Esophagus muscularis mucosa (tissue), 4 donors: ENCODE results near the gene CREB3L2. TPM values are rescaled to one million over a fixed set of nuclear protein-coding genes. Genes with fewer than 3 reads are reported as not detected.

ENCODE experiments used
- DNase-seq: peaks from one replicate; pipeline ENCODE4 v3.0.0-alpha.2; 2017; ENCODE audit errors: extremely low spot score
- H3K27ac ChIP-seq, 4 donors: fragments of 200-600 bp; sonication (generic); replicated peaks in 1 of 4; 1 replicate in 3 of 4; 2 replicates in 1 of 4; pipeline ENCODE4 v1.5.1; 2016 to 2019; ENCODE audit warnings: mild to moderate bottlenecking in 1 of 4
- H3K27me3 ChIP-seq, 4 donors: fragments of 200-600 bp; sonication (generic); one replicate each; pipeline versions ENCODE4 v1.5.1 to v1.6.0; 2016 to 2019
- H3K36me3 ChIP-seq, 4 donors: fragments of 200-600 bp; sonication (generic); one replicate each; pipeline ENCODE4 v1.5.1; 2016 to 2019
- H3K4me1 ChIP-seq, 4 donors: fragments of 200-600 bp; sonication (generic); one replicate each; pipeline ENCODE4 v1.5.1; 2016 to 2019
- H3K4me3 ChIP-seq, 4 donors: fragments of 200-600 bp; sonication (generic); 1 replicate in 2 of 4; 2 replicates in 2 of 4; pipeline ENCODE4 v1.5.1; 2016 to 2019; ENCODE audit warnings: mild to moderate bottlenecking in 4 of 4, moderate library complexity in 1 of 4
- H3K9me3 ChIP-seq, 4 donors: fragments of 200-600 bp; sonication (generic); 1 replicate in 3 of 4; 2 replicates in 1 of 4; pipeline ENCODE4 v1.5.1; 2016 to 2019
- CTCF ChIP-seq, 3 experiments: fragments of 200-600 bp in 2 of 3; fragments of 450-650 bp in 1 of 3; sonication (generic) in 2 of 3; IDR thresholded peaks; one replicate each; pipeline ENCODE4 v1.5.1; 2017 to 2019; ENCODE audit warnings: antibody characterized with exemption in 3 of 3, mild to moderate bottlenecking in 2 of 3, moderate library complexity in 1 of 3
- EP300 ChIP-seq: sonication (generic); formaldehyde crosslinking; IDR thresholded peaks from one replicate; pipeline ENCODE4 v1.6.1; 2017; ENCODE audit warnings: antibody characterized with exemption
- POLR2A ChIP-seq: fragments of 450-650 bp; IDR thresholded peaks from one replicate; pipeline ENCODE4 v1.6.1; 2017; ENCODE audit warnings: antibody characterized with exemption, moderate library complexity, mild to moderate bottlenecking, low read depth
- POLR2AphosphoS5 ChIP-seq, 2 donors: sonication (generic); formaldehyde crosslinking; IDR thresholded peaks; one replicate each; pipeline ENCODE4 v1.6.1; 2017; ENCODE audit warnings: antibody characterized with exemption in 2 of 2
- WGBS: methylation state at CpG from one replicate; pipeline ENCODE4 v1.1.5; 2018; 5-methylcytosine and 5-hydroxymethylcytosine counted together
- intact Hi-C: fragments of 100-400 bp; cut with DNase I; formaldehyde crosslinking; loops from one replicate; pipeline ENCODE4 v1.15.1; 2023
- total RNA-seq, 4 donors: library from RNA; depleted of rRNA; stranded (reverse); fragments of >200 nt; gene quantifications; one replicate each; pipeline versions ENCODE4 v1.1.0 to v1.2.1, GENCODE V29; 2016

CREB3L2 gene
- total RNA-seq, 4 donors from 2014 or later = 29.2 to 43.4 (median 37.1) TPM

- no peaks in the 10 kb centered on the region for H3K36me3 ChIP-seq
- no peak for DNase-seq
- no peak overlapping the region for H3K4me3 ChIP-seq
- intact Hi-C loops = no loop called here
- H3K9me3 ChIP-seq = no peaks in the 10 kb centered on the region
- H3K27ac ChIP-seq = no peak overlapping the region
- TF ChIP-seq POLR2AphosphoS5 (IDR thresholded peaks at IDR 0.05) (no peak), POLR2A (no peak)
- H3K27me3 ChIP-seq = peaks cover 0 to 6% (median under 1%) of the 10 kb centered on the region in 4 donors
- H3K4me1 ChIP-seq = peaks cover 4 to 6% (median 6%) of the 10 kb centered on the region in 4 donors
Observed at GRCh38 chr7:137852108-137852507, 149.8 kb downstream of the CREB3L2 start.

- intact Hi-C loops = no loop called here
Observed at GRCh38 chr7:137850972-137851945, 150.6 kb downstream of the CREB3L2 start.

GRCh38 chr7:137850571-137850970 is 151.3 kb downstream of the CREB3L2 start:
- no peak for DNase-seq
- H3K4me3 ChIP-seq = no peak overlapping the region
- TF ChIP-seq CTCF (IDR thresholded peaks at IDR 0.05) (no peak), POLR2A (no peak), EP300 (no peak), POLR2AphosphoS5 (IDR thresholded peaks at IDR 0.05) (no peak)
- no peaks in the 10 kb centered on the region for H3K36me3 ChIP-seq
- intact Hi-C loops = no loop called here
- no peak overlapping the region for H3K27ac ChIP-seq
- H3K9me3 ChIP-seq = no peaks in the 10 kb centered on the region
- H3K4me1 ChIP-seq = peaks cover 8 to 17% (median 16%) of the 10 kb centered on the region in 4 donors
- peaks cover 0 to 19% (median 3%) of the 10 kb centered on the region in 4 donors for H3K27me3 ChIP-seq
- WGBS = 93% methylated on average over 2 of the region's 2 CpGs

More at GRCh38 chr7:137850972-137851945, 150.6 kb downstream of the CREB3L2 start:
- H3K36me3 ChIP-seq = no peaks in the 10 kb centered on the region
- WGBS = 90% methylated on average over 6 of the region's 6 CpGs
- peaks cover 0 to 13% (median 3%) of the 10 kb centered on the region in 4 donors for H3K27me3 ChIP-seq
- DNase-seq = no peak
- no peak overlapping the region for H3K27ac ChIP-seq
- peaks cover 8 to 13% (median 12%) of the 10 kb centered on the region in 4 donors for H3K4me1 ChIP-seq
- H3K4me3 ChIP-seq = no peak overlapping the region
- TF ChIP-seq POLR2A (no peak), EP300 (no peak), POLR2AphosphoS5 (IDR thresholded peaks at IDR 0.05) (no peak), CTCF (IDR thresholded peaks at IDR 0.05) (no peak)
- no peaks in the 10 kb centered on the region for H3K9me3 ChIP-seq

- no peak overlapping the region for H3K4me3 ChIP-seq
- no peak overlapping the region for H3K27ac ChIP-seq
- 92% methylated on average over 8 of the region's 8 CpGs for WGBS
- peaks cover 0 to 43% (median 7%) of the 10 kb centered on the region in 4 donors for H3K27me3 ChIP-seq
- H3K36me3 ChIP-seq = no peaks in the 10 kb centered on the region
- no peak for DNase-seq
- TF ChIP-seq POLR2A = no peak
- no peak for TF ChIP-seq POLR2AphosphoS5 (IDR thresholded peaks at IDR 0.05)
- intact Hi-C loops = no loop called here
- H3K9me3 ChIP-seq = no peaks in the 10 kb centered on the region
- peaks cover 8 to 17% (median 16%) of the 10 kb centered on the region in 4 donors for H3K4me1 ChIP-seq
Observed at GRCh38 chr7:137848095-137848494, 153.8 kb downstream of the CREB3L2 start.

GRCh38 chr7:137847568-137848050 is 154.3 kb downstream of the CREB3L2 start:
- H3K4me3 ChIP-seq = peak overlapping the region; percentile 44 to 61 (median 48)
- WGBS = 41% methylated on average over 18 of the region's 18 CpGs
- no peak for TF ChIP-seq POLR2AphosphoS5 (IDR thresholded peaks at IDR 0.05)
- no peak for TF ChIP-seq POLR2A
- no peak for TF ChIP-seq EP300
- TF ChIP-seq CTCF (IDR thresholded peaks at IDR 0.05) = no peak
- H3K4me1 ChIP-seq = peaks cover 8 to 17% (median 16%) of the 10 kb centered on the region in 4 donors
- no peaks in the 10 kb centered on the region for H3K36me3 ChIP-seq
- H3K27ac ChIP-seq = no peak overlapping the region
- intact Hi-C loops = no loop called here
- no peak for DNase-seq
- no peaks in the 10 kb centered on the region for H3K9me3 ChIP-seq
- peaks cover 0 to 46% (median 7%) of the 10 kb centered on the region in 4 donors for H3K27me3 ChIP-seq
